Stimulated activated CD4-positive, alpha-beta T cell treated with anti-CD3 and anti-CD28 coated beads, TNF-alpha, amount 100 ng/mL, for 1 hour (primary cell): Measurements from ENCODE around the gene PCDH10.
"Not testable (repeated sequence)": the region's sequence is repeated elsewhere in the genome, so short reads cannot be mapped to it uniquely, and the experiment has no call there.

ENCODE experiments used
- DNase-seq, 3 donors: peaks; one replicate each; pipeline ENCODE4 v3.0.0-alpha.2; 2020; ENCODE audit warnings: low read depth in 3 of 3, low spot score in 1 of 3

PCDH10 gene

DNA sequence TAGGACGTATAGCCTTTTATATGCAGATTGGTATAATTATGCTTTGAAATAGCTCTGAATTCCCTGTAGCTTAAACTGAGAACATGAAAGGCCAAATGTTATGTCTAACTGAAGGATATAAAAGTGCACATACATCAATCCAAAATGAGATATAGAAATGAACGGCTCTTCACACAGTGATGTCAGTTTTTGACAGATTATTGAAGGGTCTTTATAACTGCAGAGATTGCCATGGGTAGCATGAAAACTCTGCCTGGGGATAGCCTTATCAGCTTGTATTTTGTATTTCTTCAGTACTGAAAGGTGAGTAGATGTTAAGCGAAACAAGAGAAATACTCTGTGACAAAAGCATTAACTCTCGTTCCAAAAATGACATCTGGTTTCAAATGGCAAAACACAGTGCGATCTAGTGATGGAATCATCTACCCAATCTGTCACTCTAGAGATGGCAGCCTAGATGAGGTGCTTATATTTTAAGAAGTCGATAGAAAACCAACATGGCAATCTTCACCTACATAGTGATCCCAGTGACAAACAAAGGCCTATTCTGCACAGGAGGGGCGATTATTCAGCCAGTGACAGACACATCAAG lies 59.7 kb downstream of the PCDH10 start:
- no peak for DNase-seq

- DNase-seq, result no peak
Observed at GRCh38 chr4:133233922-133234321, 84.8 kb downstream of the PCDH10 start.

DNA sequence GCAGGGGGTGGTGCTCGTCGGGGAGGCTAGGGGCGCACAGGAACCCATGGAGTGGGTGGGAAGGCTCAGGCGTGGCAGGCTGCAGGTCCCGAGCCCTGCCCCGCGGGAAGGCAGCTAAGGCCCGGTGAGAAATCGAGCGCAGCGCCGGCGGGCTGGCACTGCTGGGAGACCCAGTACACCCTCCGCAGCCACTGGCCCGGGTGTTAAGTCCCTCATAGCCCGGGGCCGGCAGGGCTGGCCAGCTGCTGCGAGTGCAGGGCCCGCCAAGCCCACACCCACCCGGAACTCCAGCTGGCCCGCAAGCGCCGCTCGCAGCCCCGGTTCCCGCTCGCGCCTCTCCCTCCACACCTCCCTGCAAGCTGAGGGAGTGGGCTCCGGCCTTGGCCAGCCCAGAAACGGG lies 91.4 kb downstream of the PCDH10 start:
- not testable (repeated sequence) for DNase-seq
